Measurements from ENCODE around the gene SLC39A7. TPM values are rescaled to one million over a fixed set of nuclear protein-coding genes. Genes with fewer than 3 reads are reported as not detected.

The SLC39A7 gene
- total RNA-seq, 1 experiment from 2014 or later = 130 TPM

GRCh38 chr6:33236328-33236727 lies 35.7 kb downstream of the SLC39A7 start:
- H3K4me1 ChIP-seq (ENCODE audit: control insufficient read depth in 1 of 2, insufficient read depth in 2 of 2, low read length in 2 of 2) = no peaks in the 10 kb centered on the region
- no peak for TF ChIP-seq CTCF (IDR thresholded peaks at IDR 0.05 in 2 of 3, conservative IDR thresholded peaks at IDR 0.05 in 1 of 3; ENCODE audit: borderline replicate concordance in 1 of 3, insufficient read depth in 1 of 3, low read depth in 2 of 3, low read length in 2 of 3)
- no peak for TF ChIP-seq SIN3A (IDR thresholded peaks at IDR 0.05; ENCODE audit: low read depth)
- no peak for TF ChIP-seq MAX (IDR thresholded peaks at IDR 0.05)
- no peak for TF ChIP-seq YY1 (IDR thresholded peaks at IDR 0.05; ENCODE audit: extremely low read depth, insufficient replicate concordance, low read depth, low read length)
- no peak for TF ChIP-seq EGR1 (IDR thresholded peaks at IDR 0.05; ENCODE audit: low read depth)
- TF ChIP-seq ZNF274 (IDR thresholded peaks at IDR 0.05; ENCODE audit: low read depth, low read length) = no peak
- TF ChIP-seq ZBTB33 (IDR thresholded peaks at IDR 0.05; ENCODE audit: extremely low read depth, insufficient replicate concordance, low read length) = no peak
- TF ChIP-seq POLR2A (IDR thresholded peaks at IDR 0.05; ENCODE audit: borderline replicate concordance, extremely low read depth, insufficient read depth, insufficient read length) = no peak
- TF ChIP-seq EZH2phosphoT487 (IDR thresholded peaks at IDR 0.05; ENCODE audit: borderline replicate concordance) = no peak
- TF ChIP-seq JUND (IDR thresholded peaks at IDR 0.05) = no peak
- TF ChIP-seq FOSL1 (IDR thresholded peaks at IDR 0.05; ENCODE audit: low read depth) = no peak
- no peak for TF ChIP-seq ELF1 (IDR thresholded peaks at IDR 0.05; ENCODE audit: borderline replicate concordance, low read depth)
- no peak for TF ChIP-seq TCF7L2 (IDR thresholded peaks at IDR 0.05; ENCODE audit: borderline replicate concordance, extremely low read depth, insufficient read depth, insufficient read length)
- no peak for TF ChIP-seq SP1 (IDR thresholded peaks at IDR 0.05; ENCODE audit: low read depth)
- no peak for TF ChIP-seq RAD21 (IDR thresholded peaks at IDR 0.05; ENCODE audit: low read depth)
- TF ChIP-seq REST (IDR thresholded peaks at IDR 0.05; ENCODE audit: low read depth) = no peak
- TF ChIP-seq ATF3 (IDR thresholded peaks at IDR 0.05) = no peak
- H2AFZ ChIP-seq (ENCODE audit: low read depth, low read length, poor library complexity, severe bottlenecking) = no peak overlapping the region
- no peaks in the 10 kb centered on the region for H3K36me3 ChIP-seq (ENCODE audit: control insufficient read depth in 1 of 2, insufficient read depth in 2 of 2, low read length in 2 of 2)
- BruUV-seq (replicated peaks) = no TSS peak
- no peaks in the 10 kb centered on the region for H3K9me2 ChIP-seq (ENCODE audit: insufficient read depth)
- H3K9ac ChIP-seq (ENCODE audit: low read length) = no peak overlapping the region
- DNase-seq (ENCODE audit: low read depth, low spot score) = no peak
- H3K9me3 ChIP-seq (ENCODE audit: control insufficient read depth in 1 of 2, insufficient read depth in 1 of 2, low read depth in 1 of 2, low read length in 2 of 2) = no peaks in the 10 kb centered on the region
- H3K27ac ChIP-seq (ENCODE audit: low read depth, low read length) = no peak overlapping the region
- no peak overlapping the region for H3K4me3 ChIP-seq (replicated peaks in 1 of 2; ENCODE audit: low read depth in 1 of 2, low read length in 2 of 2)
- RAD21 ChIA-PET (ENCODE audit: low non-redundant PET in 1 of 2, low total read pairs in 2 of 2, uncharacterized antibody in 2 of 2, unreplicated experiment in 2 of 2) = no interaction called here
- POLR2A ChIA-PET = interaction anchor here (0.7 kb wide), 1 partner anchor 104 kb away, joined by 3 read pairs; no protein-coding TSS in a partner anchor
- no peaks in the 10 kb centered on the region for H3K79me2 ChIP-seq (ENCODE audit: insufficient read depth, low read length)
- H3K4me2 ChIP-seq (ENCODE audit: low read length) = no peak overlapping the region
- no peak for ATAC-seq
- no peaks in the 10 kb centered on the region for H4K20me1 ChIP-seq (ENCODE audit: insufficient read depth)
- CTCF ChIA-PET = interaction anchor here (0.8 kb wide), 1 partner anchor 12 kb away, joined by 3 read pairs; no protein-coding TSS in a partner anchor
- H3K27me3 ChIP-seq (ENCODE audit: insufficient read depth, low read length) = no peaks in the 10 kb centered on the region; the same call in 1 of the 2 replicates
- intact Hi-C loops (cut with micrococcal nuclease) = no loop called here
